ENCODE measurements around the gene PAOX.

Gene PAOX

DNA sequence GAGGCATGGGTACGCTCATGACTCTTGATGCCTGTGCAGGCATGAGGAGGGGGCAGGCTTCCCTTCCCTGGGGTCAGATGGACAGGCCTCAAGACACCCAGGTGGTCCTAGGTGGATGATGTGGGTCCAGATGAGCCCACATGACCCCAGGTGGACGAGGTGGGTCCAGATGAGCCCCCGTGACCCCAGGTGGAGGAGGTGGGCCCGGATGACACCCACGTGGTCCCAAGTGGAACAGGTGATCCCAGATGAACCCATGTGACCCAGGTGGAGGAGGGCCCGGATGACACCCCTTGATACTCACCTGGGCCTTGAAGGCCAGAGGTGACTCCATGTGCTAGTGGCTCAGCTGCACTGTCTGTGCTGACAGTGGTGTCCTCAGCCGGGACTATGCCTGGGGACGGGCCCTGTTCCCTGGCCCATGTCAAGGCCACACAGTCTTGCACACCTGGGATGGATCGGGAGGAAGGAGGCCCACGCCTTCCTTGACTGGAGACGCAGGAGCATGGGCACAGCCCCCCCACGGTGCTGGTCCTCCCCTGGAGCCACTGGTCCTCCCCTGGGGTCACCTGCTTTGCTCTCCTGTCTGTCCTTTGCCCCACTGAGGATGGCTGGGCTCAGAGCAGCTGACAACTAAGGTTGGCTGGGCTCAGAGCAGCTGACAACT lies 28.6 kb upstream of the PAOX start:
- DNase-seq: no peak

DNA sequence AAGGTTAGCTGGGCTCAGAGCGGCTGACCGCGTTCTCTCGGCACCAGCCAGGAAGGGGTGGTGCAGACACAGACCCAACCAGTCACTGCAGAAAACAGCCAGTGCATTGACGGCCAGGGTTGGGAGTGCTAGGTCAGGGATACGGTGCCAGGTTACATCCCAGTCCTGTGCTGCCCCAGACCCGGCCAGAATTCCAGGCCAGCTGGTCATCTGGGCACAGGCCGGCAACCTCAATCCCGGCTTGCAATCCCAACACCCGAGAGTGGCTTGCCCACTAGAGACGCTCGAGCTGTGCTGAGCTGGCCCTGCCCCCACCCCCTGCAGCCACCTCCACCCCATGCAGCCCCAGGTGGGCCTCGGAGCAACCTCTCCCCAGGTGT lies 28.1 kb upstream of the PAOX start:
- no peak for DNase-seq

DNA sequence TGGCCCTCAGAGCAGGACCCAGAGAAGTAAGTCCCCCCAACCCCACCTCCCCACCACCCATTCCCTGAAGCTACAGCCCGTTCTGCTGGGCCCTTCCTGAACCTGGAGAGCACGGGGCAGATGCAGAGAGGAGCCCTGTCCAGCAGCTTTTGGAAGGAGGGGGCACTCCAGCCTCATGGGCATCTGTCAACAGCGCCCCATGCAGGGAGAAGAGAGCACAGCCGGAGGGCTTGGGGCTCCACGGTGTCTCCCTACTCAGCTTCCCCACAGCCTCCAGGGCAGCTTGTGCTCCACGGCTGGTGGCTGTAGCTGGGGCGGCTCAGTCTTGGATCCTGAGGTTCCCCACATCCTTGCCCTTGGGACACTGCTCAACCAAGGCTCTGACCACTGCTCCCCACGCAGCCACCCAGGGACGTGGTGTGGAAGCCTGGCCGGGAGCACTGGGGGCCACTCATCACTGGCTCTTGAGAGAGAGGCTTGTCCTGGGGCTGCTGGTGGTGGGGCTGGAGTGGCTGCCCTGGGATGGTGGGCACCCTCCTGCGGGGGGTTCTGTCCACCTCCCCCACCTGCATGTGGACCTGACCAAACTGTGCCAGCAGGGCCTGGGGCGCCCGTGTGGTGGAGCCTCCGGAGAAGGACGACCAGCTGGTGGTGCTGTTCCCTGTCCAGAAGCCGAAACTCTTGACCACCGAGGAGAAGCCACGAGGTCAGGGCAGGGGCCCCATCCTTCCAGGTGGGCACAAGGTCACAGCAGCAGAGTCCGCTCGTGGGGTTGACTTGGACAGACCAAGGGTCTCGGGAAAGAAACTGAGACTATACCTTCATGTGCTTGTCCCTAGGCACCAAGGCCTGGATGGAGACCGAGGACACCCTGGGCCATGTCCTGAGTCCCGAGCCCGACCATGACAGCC lies 27.4 kb upstream of the PAOX start:
- no peak for DNase-seq

DNA sequence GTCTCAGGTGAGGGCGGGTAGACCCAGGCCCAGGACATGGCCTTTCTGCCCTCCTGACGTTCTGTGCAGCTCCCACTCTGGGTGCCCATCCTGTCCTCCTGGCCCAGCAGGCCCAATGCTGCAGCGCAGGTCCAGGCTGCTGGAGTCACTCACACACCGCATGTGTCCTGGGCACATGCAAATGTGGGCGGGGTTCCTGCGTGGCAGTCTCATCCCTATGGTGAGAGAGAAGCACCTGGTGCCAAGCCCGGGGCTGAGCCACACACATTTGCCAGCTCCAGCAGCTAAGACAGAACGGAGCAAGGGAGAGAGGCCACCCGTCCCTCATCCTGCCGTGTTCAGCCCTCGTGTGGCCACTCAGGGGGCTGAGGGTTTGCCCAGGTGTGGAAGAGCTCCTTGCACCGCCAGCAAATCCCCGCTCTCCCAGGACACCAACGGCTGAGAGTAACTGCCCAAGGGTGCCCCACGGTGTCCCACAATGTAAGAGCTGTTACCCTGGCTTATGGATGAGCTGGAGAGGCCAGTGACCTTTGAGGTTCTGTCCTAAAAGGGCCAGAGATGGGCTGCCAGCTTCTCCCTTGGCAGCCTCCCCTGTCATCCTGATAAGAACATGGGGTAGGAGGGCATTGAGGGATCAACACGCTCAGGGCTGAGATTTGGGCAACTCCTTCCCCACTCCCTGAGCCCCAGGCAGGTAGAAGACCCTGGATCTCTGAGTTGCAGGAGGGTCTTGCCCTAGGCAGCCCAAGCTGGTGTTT lies 25.7 kb upstream of the PAOX start:
- no peak for DNase-seq

DNA sequence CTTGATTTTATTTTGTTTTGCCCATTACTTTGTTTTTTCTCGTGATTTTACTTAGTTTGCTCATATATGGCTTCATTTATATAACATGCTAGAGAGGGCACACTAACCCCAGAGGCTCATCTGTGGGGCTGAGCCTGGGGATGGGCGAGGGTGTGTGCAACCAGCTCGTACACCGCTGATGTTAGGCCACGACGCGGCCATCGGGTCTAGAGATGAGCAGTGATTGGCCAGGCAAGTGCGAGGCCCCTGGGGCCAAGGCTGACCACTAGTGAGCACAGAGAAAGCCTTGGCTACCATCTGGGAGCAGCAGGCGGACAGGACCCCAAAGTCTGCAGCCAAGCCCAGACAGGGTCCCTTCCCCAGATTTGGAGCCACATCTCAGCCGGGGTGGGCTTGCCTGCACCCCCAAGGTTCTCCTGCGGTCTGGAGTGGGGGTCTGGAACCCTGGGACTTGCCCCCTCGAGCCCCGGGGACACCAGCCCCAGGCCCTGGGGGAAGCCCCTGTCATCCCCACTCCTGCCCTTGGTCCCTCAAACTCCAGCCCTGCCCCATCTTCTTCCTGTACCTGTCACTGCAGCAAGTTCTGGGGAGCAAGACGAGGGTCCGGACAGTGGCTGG lies 25.0 kb upstream of the PAOX start:
- DNase-seq: no peak

DNA sequence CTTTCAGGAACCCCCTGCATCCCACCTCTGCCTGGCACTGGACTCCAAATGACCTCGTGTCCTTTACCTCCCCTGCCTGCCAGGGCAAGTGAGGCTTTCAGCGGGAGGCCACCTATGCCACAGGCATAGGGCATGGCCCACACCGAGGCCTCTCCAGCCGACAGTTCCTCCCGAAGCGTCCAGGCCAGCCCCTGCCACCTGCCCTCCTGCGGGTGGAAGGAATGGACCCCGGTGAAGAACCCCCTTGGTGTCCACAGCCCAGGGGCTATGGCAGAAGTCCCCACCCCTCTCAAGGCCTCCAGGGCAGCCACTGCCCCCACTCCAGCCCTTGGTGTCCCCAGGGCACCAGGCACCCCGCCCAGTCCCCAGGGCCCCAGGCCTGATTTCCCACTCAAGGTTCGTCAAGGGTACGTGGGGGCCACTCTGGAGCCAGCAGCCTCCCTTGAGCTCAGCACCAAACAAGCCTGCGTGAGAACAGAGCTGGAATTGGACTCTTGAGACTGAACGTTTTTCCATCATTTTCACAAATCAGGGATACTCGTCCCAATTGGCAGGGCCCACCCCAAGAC lies 24.3 kb upstream of the PAOX start:
- DNase-seq: no peak

DNA sequence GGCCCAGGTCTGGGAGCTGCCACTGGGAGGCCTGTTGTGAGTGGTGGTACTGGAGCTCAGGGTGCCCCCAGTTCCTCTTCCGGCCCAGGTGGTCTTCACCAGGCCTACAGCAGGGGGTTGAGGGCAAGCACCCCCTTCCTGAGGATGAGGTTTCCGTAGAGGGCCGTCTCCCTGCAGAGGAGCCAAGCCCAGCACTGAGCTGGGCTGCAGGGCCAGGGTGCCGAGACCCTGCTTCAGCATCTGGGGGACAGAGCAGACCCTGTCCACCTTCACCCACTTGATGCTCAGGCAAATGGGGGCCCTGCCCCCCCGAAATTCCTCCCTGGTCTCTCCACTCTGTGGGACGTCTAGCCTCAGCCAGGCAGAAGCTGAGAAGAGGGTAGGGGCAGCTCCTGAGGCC lies 23.8 kb upstream of the PAOX start:
- no peak for DNase-seq

DNA sequence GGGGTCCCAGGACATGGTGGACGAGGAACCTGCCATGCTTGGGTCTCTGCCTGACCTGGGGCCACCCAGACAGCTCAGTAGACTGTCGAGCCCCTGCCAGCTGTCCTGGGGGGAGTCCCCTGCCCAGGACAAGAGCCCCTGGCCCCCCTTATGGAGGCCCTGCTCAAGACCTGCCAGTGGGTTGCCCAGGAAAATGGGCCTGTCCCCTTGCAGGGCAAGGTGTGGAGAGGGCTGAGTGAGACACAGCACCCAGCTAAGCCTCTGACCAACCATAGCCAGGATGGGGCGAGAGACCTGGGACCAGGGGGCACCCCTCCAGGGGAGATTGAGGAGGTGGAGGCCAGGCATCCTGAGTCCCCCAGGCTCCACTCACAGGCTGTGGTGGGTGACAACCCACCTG lies 23.1 kb upstream of the PAOX start:
- no peak for DNase-seq

DNA sequence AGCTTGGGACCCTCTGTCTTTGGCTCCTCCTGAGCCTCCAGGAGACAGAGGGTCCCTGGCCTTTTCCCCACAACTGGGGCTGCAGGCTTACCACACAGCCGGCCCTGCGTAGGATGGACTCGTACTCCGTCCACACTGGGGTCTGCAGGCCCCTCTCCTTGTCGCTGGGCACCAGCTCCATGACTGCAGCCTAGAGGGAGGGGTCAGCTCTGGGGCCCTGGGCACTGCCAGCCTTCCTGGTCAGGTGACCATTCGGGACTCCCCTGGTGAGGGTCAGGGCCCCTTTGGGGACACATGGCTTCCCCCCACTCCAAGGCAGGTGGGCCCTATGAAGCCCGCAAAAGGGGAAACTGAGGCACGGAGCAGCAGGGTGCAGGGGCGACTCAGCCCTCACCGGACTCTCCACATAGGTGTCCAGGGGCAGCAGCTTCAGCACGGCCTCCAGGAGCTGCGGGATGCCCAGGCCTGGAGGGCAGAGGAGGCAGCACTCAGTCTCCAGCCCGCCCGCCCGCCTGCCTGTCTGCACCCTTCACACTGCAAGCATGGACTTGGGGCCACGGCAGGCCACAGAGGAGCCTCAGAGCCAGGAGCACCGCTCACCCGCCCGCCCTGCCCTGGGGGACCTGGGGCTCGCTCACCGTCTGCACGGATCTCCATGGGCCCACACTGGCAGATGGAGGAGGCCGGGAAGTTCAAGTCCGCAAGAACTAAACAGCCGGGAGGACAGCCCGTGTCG lies 22.3 kb upstream of the PAOX start:
- no peak for DNase-seq

DNA sequence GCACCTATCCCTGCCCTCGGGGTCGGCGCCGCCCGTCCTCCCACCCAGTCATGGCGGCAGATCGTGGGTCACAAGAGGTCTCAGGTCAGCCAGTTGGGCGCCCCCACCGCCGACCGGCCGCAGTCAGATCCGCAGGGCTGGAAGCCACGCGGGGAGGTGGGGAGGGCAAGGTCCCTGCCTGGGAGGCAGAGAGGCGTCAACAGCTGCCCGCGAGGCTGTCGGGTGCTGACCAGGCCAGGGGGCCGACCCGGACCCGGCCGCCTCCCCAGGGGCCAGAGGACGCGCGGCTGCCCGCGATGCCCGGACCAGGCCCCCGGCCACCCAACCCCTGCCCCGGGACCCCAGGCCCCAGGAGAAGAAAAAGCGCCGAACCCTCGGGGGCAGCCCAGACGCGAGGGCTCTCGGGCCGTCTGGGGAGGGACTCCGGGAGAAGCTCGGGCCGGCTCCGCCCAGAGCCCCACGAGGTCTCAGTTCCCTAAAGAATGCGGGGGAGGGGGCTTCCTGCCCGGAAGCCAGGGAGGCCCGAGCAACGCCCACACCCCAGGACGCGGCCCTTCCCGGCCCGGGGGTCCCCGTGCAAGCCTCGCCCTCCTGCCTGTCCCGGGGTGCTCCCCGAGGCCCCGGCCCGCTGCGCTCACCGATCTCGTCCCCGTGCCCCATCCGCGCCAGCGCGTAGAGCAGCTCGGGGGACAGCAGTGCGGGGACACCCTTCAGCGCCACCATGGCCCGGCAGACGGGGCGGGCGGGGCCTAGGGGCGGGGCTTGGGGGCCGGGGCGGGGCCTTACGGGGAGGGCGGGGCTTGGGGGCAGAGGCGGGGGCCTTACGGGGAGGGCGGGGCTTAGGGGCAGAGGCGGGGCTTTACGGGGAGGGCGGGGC lies 21.5 kb upstream of the PAOX start, which contains the start of gene FUOM:
Gene FUOM, minus strand, starts transcription at position 735 of the 877 bp plus-strand sequence. Its CDS starts 12 bp downstream, at position 723.
- DNase-seq: peak; percentile 73

DNA sequence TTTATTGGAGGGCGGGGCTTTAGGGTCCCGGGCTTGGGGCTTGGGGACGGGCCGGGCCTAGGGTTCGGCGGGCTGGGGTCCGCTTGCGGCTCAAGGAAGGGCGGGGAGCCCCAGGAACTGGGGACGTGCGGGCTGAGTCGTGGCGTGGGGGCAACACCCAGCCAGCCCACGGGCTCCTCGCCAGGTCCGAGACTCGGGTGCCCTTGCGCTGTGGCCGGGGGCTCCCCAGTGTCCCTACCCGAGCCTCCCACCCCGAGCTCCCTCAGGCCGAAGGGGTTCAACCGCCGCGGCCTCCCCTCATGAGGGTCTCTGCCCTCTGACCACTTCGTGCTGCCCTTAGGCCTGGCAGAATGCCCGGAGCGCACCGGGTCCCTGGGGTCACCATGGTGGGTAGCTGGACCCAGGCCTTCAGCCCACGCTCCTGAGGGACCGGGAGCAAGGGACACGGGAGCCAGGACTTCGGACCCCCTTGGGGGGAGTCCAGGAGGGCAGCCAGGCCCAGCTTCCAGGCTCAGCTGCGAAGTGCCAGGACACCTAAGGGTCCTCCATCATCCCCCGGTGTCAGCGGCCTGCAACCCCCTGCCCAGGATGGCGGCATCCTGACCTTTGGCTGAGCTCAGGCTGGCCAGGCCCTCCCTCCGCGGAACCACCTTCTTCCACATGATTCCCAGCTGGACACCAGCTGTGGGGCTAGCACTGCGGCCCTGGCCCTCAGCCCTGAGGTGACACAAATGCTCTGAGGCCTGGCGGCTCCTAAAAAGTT lies 20.7 kb upstream of the PAOX start:
- no peak for DNase-seq

DNA sequence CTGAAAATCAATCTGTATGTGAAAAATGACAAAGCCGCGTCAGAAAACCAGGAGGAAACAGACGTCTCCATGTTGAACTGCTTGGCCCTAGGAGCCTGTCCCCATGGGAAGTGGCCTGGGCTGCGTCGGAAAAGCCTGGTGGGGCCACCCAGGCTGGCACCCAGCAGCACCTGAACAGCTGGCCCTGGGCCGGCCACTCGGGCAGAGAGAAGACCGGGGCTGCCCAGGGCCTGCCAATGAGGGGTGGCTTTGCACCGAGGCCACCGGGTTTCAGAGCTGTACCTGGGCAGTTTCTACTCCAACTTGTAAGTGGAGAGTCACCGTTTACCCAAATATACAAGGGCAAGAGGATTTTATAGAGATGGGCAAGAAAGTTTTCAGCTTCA lies 20.1 kb upstream of the PAOX start:
- no peak for DNase-seq

DNA sequence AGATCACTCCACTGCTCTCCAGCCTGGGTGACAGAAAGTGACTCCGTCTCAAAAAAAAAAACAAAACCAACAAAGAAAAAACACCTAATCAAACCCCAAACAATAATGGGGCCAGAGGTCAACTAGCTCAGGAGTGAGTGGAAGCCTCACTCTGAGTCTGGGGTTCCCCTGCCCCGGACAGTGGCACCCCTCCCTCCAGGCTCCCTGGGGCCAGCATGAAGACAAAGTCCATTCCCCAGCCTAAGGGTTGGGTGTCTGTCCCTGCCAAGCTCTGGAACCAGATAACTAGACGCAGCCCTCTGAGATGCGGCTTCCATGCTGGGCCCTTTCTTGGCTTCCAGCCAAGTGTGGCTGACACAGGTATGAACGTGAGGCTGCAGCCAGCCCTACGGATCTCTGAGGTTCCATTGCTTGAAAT lies 19.5 kb upstream of the PAOX start:
- peak; percentile 82 for DNase-seq

DNA sequence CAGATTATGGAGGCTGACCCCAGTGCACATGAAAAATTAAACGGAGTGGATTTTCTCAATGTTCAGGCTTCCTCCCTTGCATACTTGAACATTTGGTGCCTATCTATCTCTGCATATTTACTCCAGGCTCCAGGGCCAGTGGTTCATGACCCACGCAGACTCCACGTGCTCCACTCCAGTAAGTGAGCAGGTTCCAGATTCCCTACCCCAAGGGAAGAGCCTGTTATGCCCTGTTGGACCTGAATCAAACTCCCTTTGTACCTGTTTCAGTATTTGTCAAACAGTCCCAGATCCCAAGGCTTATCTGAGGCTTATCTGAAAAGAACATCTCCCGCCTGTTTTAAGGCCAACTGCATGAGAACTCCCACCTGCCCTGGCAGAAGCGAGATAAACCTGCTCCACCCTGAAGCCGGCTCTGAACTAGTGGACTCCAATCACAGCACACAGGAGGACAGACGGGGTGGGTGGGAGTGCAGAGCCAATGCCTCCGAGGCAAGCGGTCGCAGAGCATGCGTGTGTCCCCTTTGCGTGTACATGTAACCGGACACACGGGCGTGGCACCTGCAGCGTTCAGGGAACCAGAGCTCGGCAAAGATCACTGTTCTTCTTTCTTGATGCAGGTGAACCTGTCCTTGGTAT lies 19.0 kb upstream of the PAOX start:
- no peak for DNase-seq

DNA sequence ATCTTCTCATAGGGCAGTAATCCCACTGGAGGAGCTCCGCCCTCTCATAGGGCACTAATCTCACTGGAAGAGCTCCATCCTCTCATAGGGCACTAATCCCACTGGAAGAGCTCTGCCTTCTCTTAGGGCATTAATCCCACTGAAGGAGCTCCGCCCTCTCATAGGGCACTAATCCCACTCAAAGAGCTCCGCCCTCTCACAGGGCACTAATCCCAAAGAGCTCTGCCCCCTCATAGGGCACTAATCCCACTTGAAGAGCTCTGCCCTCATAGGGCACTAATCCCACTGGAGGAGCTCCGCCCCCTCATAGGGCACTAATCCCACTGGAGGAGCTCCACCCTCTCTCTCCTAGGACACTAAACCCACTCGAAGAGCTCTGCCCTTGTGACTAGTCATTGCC lies 17.8 kb upstream of the PAOX start:
- DNase-seq: no peak

DNA sequence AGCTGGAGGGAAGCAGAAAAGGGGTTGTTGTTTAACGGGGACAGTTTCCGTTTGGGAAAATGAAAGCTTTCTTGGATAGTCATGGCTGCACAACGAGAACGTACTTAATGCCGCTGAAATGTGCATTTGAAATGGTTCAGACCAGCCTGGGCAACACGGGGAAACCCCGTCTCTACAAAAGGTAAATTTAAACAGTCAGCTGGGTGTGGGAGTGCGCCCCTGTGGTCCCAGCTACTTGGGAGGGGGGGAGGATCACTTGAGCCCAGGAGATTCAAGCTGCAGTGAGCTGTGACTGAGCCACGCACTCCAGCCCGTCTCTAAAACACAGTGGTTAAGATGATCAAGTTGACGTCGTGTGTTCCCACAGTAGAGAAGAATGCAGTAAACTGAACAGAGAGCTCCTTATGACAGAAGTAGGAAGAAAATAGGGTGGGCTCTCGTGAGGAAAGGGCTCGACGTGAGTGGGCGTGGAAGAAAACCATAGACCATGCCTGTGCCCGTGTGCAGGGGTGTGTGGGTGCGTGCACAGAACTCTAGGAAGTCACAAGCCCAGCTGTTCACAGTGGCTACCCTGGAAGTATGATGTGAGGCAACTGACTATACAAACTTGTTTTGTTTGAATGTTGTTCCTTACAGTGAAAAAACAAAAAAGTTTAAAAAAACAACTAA lies 17.2 kb upstream of the PAOX start:
- DNase-seq: no peak

DNA sequence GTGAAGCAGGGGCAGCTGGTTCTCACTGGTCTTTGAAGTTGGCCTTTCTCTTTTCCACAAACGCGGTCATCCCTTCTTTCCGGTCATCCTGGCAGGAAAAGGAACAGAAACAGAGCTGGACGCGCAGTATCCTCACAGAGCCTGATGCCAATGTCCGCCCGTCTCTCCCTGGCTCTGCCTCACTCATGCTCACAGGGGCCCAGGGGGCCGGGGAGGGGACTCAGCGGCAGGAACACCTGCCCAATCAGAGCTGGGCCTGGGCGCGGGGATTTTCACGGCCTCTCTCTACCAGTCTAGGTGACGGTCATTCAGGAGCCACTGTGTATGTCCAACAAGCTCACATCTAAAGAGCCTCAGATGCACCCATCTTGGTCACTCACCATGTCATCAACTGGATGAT lies 16.2 kb upstream of the PAOX start:
- no peak for DNase-seq

DNA sequence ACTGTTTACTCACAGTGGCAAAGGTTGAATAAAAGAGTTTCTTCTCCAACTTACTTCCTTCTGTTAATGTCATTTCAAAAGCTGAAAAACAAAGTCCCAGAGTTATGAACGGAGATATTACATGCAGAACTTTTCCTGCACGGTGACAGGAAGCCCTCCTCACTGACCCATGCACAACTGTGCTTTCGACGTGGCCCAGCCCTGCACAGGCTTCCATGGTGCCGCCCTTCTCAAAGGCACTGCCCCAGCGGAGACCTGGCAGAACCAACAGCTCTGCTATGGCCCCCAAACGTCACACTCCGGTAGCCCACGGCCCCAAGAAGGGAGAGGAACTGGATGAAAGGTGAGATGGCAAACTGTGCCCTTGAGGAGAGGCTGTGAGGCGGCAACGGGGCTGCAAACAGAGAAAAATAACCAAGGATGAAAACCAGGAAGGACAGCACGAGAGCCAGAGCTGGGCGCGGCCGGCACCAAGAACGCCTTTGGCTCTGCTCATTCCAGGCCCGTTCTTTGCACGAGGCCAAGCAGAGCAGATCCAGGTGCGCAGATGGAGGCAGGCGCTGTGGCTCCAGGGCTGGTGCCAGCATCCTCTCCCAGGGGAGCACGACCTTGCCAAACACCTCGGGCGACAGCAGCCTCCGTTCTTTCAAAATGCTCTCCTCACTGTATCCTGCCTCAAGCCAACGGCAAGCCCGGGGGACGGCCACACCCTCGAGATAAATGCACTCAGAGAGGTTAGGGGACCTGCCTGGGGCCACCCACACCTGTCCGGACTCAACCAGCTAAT lies 14.2 kb upstream of the PAOX start:
- DNase-seq: no peak
